H1 (cell line): ENCODE data around the gene GDPD2. TPM values are rescaled to one million over a fixed set of nuclear protein-coding genes. Genes with fewer than 3 reads are reported as not detected.

Experiments
- CTCF ChIA-PET: fragments of 300-600 bp; sonication (Branson Sonifier 250); formaldehyde crosslinking; loops from one replicate; lab custom pipeline; 2021; ENCODE audit not compliant: partially characterized antibody; lab: Charles Lee
- POLR2A ChIA-PET: fragments of 300-600 bp; sonication (Branson Sonifier 250); formaldehyde crosslinking; loops from one replicate; lab custom pipeline; 2021; ENCODE audit warnings: inconsistent platforms; ENCODE audit not compliant: partially characterized antibody; lab: Charles Lee
- DNase-seq, 2 experiments: peaks; one replicate each; pipeline versions ENCODE4 v3.0.0 to v3.0.0-alpha.2; 2010 to 2022; ENCODE audit warnings: low spot score in 2 of 2, low read depth in 1 of 2, mixed read lengths in 1 of 2
- FAIRE-seq: peaks from 2 replicates; lab custom pipeline; 2011; peaks lifted over from hg19 to GRCh38; lab: Jason Lieb, UNC
- H2AFZ ChIP-seq: 2 replicates; pipeline ENCODE4 v1.8.1; 2012; ENCODE audit warnings: low read length, inconsistent platforms
- H2AK5ac ChIP-seq: 2 replicates; pipeline ENCODE4 v1.6.1; 2013; ENCODE audit warnings: low read depth, low read length
- H2BK120ac ChIP-seq: replicated peaks from 2 replicates; pipeline ENCODE3; 2013; ENCODE audit warnings: low read depth, low read length, inconsistent platforms
- H2BK12ac ChIP-seq: 2 replicates; pipeline ENCODE4 v1.6.1; 2013; ENCODE audit warnings: low read depth, low read length
- H2BK15ac ChIP-seq: 2 replicates; pipeline ENCODE4 v1.6.1; 2013; ENCODE audit warnings: low read length
- H2BK20ac ChIP-seq: 2 replicates; pipeline ENCODE4 v1.6.1; 2013; ENCODE audit warnings: low read length
- H2BK5ac ChIP-seq: 2 replicates; pipeline ENCODE4 v1.6.1; 2013; ENCODE audit warnings: low read depth, low read length
- H3K14ac ChIP-seq: 2 replicates; pipeline ENCODE4 v1.6.1; 2013; ENCODE audit warnings: inconsistent platforms; ENCODE audit not compliant: insufficient read length
- H3K18ac ChIP-seq: 2 replicates; pipeline ENCODE4 v1.6.1; 2013; ENCODE audit warnings: low read length; ENCODE audit errors: extremely low read depth
- H3K23ac ChIP-seq: 2 replicates; pipeline ENCODE4 v1.6.1; 2013; ENCODE audit warnings: inconsistent platforms; ENCODE audit not compliant: insufficient read length
- H3K23me2 ChIP-seq: 2 replicates; pipeline ENCODE4 v1.6.1; 2013; ENCODE audit warnings: low read depth, low read length
- H3K27ac ChIP-seq: 2 replicates; pipeline ENCODE4 v1.6.1; 2011; ENCODE audit warnings: low read depth, low read length, inconsistent platforms
- H3K27me3 ChIP-seq, 4 experiments: replicated peaks in 1 of 4; 1 replicate in 1 of 4; 2 replicates in 3 of 4; pipeline versions ENCODE4 v1.6.1 to v1.8.1; 2011 to 2013; ENCODE audit warnings: low read length in 3 of 4, mild to moderate bottlenecking in 3 of 4, inconsistent platforms in 2 of 4, mixed read lengths in 2 of 4, moderate library complexity in 1 of 4; ENCODE audit not compliant: control insufficient read depth in 3 of 4, insufficient read depth in 3 of 4; ENCODE audit errors: extremely low read depth in 1 of 4
- H3K36me3 ChIP-seq, 4 experiments: 2 replicates each; pipeline versions ENCODE4 v1.6.1 to v1.8.1; 2011 to 2013; ENCODE audit warnings: mild to moderate bottlenecking in 4 of 4, low read length in 3 of 4, moderate library complexity in 2 of 4, control low read depth in 1 of 4, inconsistent platforms in 1 of 4; ENCODE audit not compliant: insufficient read depth in 4 of 4, control insufficient read depth in 2 of 4
- H3K4ac ChIP-seq: replicated peaks from 2 replicates; pipeline ENCODE3; 2013; ENCODE audit warnings: low read length, low read depth, mixed read lengths, inconsistent platforms; ENCODE audit not compliant: insufficient read length
- H3K4me1 ChIP-seq, 4 experiments: replicated peaks in 1 of 4; 1 replicate in 1 of 4; 2 replicates in 3 of 4; pipeline versions ENCODE4 v1.6.1 to v1.8.1; 2011 to 2013; ENCODE audit warnings: low read length in 3 of 4, inconsistent platforms in 2 of 4, mixed read lengths in 1 of 4; ENCODE audit not compliant: insufficient read depth in 4 of 4, control insufficient read depth in 3 of 4
- H3K4me2 ChIP-seq, 2 experiments: 2 replicates each; pipeline versions ENCODE4 v1.6.1 to v1.8.1; 2011 to 2013; ENCODE audit warnings: low read depth in 2 of 2, low read length in 2 of 2, control low read depth in 1 of 2, inconsistent platforms in 1 of 2, mild to moderate bottlenecking in 1 of 2; ENCODE audit not compliant: insufficient read depth in 1 of 2
- H3K4me3 ChIP-seq, 4 experiments: fragments of 200-600, 300-600 bp in 1 of 4; sonication (generic), shearing (Covaris generic), sonication (Bioruptor Twin) in 1 of 4; 2 replicates each; pipeline versions ENCODE4 v1.5.1 to v1.8.1; 2011 to 2016; ENCODE audit warnings: low read length in 4 of 4, low read depth in 3 of 4, control low read depth in 2 of 4, inconsistent platforms in 2 of 4, mild to moderate bottlenecking in 2 of 4, mixed read lengths in 1 of 4, moderate library complexity in 1 of 4; ENCODE audit not compliant: insufficient read depth in 2 of 4; ENCODE audit errors: extremely low read depth in 1 of 4
- H3K56ac ChIP-seq: replicated peaks from 2 replicates; pipeline ENCODE3; 2013; ENCODE audit warnings: low read depth, mild to moderate bottlenecking, mixed read lengths, low read length, inconsistent platforms; ENCODE audit not compliant: insufficient read length
- H3K79me1 ChIP-seq: 2 replicates; pipeline ENCODE4 v1.6.1; 2013; ENCODE audit warnings: low read depth, low read length, control low read depth
- H3K79me2 ChIP-seq, 2 experiments: 2 replicates each; pipeline versions ENCODE4 v1.6.1 to v1.8.1; 2012 to 2013; ENCODE audit warnings: low read length in 2 of 2, mild to moderate bottlenecking in 2 of 2, inconsistent platforms in 1 of 2; ENCODE audit not compliant: insufficient read depth in 2 of 2, control insufficient read depth in 1 of 2
- H3K9ac ChIP-seq, 4 experiments: replicated peaks in 1 of 4; 1 replicate in 1 of 4; 2 replicates in 3 of 4; pipeline versions ENCODE4 v1.6.1 to v1.8.1; 2011 to 2013; ENCODE audit warnings: low read depth in 3 of 4, low read length in 3 of 4, control low read depth in 2 of 4, mild to moderate bottlenecking in 2 of 4, moderate library complexity in 2 of 4, inconsistent platforms in 1 of 4; ENCODE audit errors: extremely low read depth in 1 of 4
- H3K9me3 ChIP-seq, 2 experiments: 2 replicates each; pipeline versions ENCODE4 v1.6.1 to v1.8.1; 2012 to 2013; ENCODE audit warnings: mild to moderate bottlenecking in 2 of 2, moderate library complexity in 2 of 2, control low read depth in 1 of 2, inconsistent platforms in 1 of 2, low read depth in 1 of 2, low read length in 1 of 2, mixed read lengths in 1 of 2; ENCODE audit not compliant: insufficient read depth in 2 of 2
- H4K20me1 ChIP-seq, 2 experiments: replicated peaks in 1 of 2; 2 replicates each; pipeline versions ENCODE3 to v1.8.1; 2011 to 2013; ENCODE audit warnings: inconsistent platforms in 2 of 2, low read length in 2 of 2, mild to moderate bottlenecking in 1 of 2; ENCODE audit not compliant: insufficient read depth in 2 of 2, control insufficient read depth in 1 of 2
- H4K5ac ChIP-seq: 2 replicates; pipeline ENCODE4 v1.6.1; 2013; ENCODE audit warnings: low read length, low read depth, mixed read lengths, inconsistent platforms; ENCODE audit not compliant: insufficient read length
- H4K8ac ChIP-seq: 2 replicates; pipeline ENCODE4 v1.8.0; 2013; ENCODE audit warnings: mild to moderate bottlenecking, moderate library complexity, low read length, inconsistent platforms; ENCODE audit not compliant: insufficient read depth; ENCODE audit errors: extremely low read depth
- H4K91ac ChIP-seq: replicated peaks from 2 replicates; pipeline ENCODE3; 2013; ENCODE audit warnings: low read length, mixed read lengths, inconsistent platforms; ENCODE audit not compliant: insufficient read length
- ATF3 ChIP-seq: IDR thresholded peaks from 2 replicates; pipeline ENCODE4 v1.6.1; 2011; ENCODE audit warnings: low read depth, mild to moderate bottlenecking, low read length; ENCODE audit not compliant: insufficient read depth
- CBX8 ChIP-seq: fragments of 300-800, 300-1000 bp; sonication (generic); IDR thresholded peaks from 2 replicates; pipeline ENCODE4 v1.7.1; 2016; ENCODE audit warnings: low read depth, low read length, borderline replicate concordance
- EP300 ChIP-seq, 2 experiments: IDR thresholded peaks; 1 replicate in 1 of 2; 2 replicates in 1 of 2; pipeline ENCODE4 v1.6.1; 2011 to 2012; ENCODE audit warnings: low read depth in 2 of 2, low read length in 2 of 2, mild to moderate bottlenecking in 2 of 2, borderline replicate concordance in 1 of 2, inconsistent platforms in 1 of 2, moderate library complexity in 1 of 2
- HDAC2 ChIP-seq, 2 experiments: fragments of 300-600 bp in 1 of 2; sonication (generic) in 1 of 2; IDR thresholded peaks; 2 replicates each; pipeline ENCODE4 v1.6.1; 2011 to 2012; ENCODE audit warnings: low read depth in 2 of 2, low read length in 2 of 2, mild to moderate bottlenecking in 2 of 2, moderate library complexity in 2 of 2, borderline replicate concordance in 1 of 2, inconsistent platforms in 1 of 2
- JUND ChIP-seq: IDR thresholded peaks from 2 replicates; pipeline ENCODE4 v1.6.1; 2011; ENCODE audit warnings: mild to moderate bottlenecking, improper control_type of control experiment, low read length
- RXRA ChIP-seq: IDR thresholded peaks from 2 replicates; pipeline ENCODE4 v1.6.1; 2011; ENCODE audit warnings: low read depth, mild to moderate bottlenecking, low read length, moderate library complexity; ENCODE audit not compliant: insufficient read depth
- SP1 ChIP-seq: IDR thresholded peaks from 2 replicates; pipeline ENCODE4 v1.6.1; 2011; ENCODE audit warnings: low read depth, low read length
- WGBS, 2 experiments: shearing (Covaris generic) in 1 of 2; methylation state at CpG; one replicate each; pipeline versions ENCODE4 v1.1.6 to v1.1.7; 2013 to 2015; ENCODE audit warnings: low lambda C conversion rate in 2 of 2, mixed read lengths in 2 of 2, inconsistent platforms in 1 of 2, low coverage in 1 of 2, missing lambda C conversion rate in 1 of 2; ENCODE audit not compliant: insufficient replicate concordance in 2 of 2, insufficient coverage in 1 of 2, insufficient read length in 1 of 2; ENCODE audit errors: extremely low coverage in 1 of 2, missing lambda C conversion rate in 1 of 2; 5-methylcytosine and 5-hydroxymethylcytosine counted together
- polyA plus RNA-seq, 7 experiments: library from polyadenylated mRNA; depleted of rRNA in 3 of 7; stranded (reverse) in 5 of 7; unstranded in 2 of 7; fragments of >200 nt in 5 of 7; fragments of 200-250 nt in 2 of 7; gene quantifications; 1 replicate in 5 of 7; 2 replicates in 1 of 7; 4 replicates in 1 of 7; pipeline versions ENCODE4 v1.2.1 to v1.2.3, GENCODE V29; 2011 to 2013; ENCODE audit warnings: missing spikeins in 2 of 7, mixed read lengths in 2 of 7
- total RNA-seq: library from RNA; stranded (reverse); fragmentation: NEBNext Ultra II Directional; extraction: Animal tissue kit (Norgen Biotek cat#: 25700); gene quantifications from 2 replicates; pipeline ENCODE4 v1.2.1, GENCODE V29; 2021

The GDPD2 gene
- total and polyA plus RNA-seq, 2 of the 8 experiments (the other 6 are each of a cell fraction or from before 2014, with no cell fraction given) = 25.6 to 68.3 TPM

GRCh38 chrX:70411475-70411874, 11.6 kb upstream of the GDPD2 start:
- H4K8ac ChIP-seq = no peak overlapping the region
- no peak overlapping the region for H3K4ac ChIP-seq
- no peak overlapping the region for H2AK5ac ChIP-seq
- no peak overlapping the region for H2BK120ac ChIP-seq
- H2BK12ac ChIP-seq = no peak overlapping the region
- no peak overlapping the region for H3K23ac ChIP-seq
- no peaks in the 10 kb centered on the region for H3K4me1 ChIP-seq
- ChIA-PET CTCF (interaction anchor here (0.7 kb wide), 1 partner anchor 200 kb away, joined by 3 read pairs; no protein-coding TSS in a partner anchor), POLR2A (no interaction called here)
- peaks cover 0 to 15% (median 7%) of the 10 kb centered on the region in 4 experiments; a peak in 4 of 8 replicates for H3K36me3 ChIP-seq
- TF ChIP-seq EP300 (IDR thresholded peaks at IDR 0.05; ENCODE audit: borderline replicate concordance in 1 of 2, low read depth in 2 of 2, low read length in 2 of 2) = no peak
- no peak for TF ChIP-seq SP1
- TF ChIP-seq HDAC2 (IDR thresholded peaks at IDR 0.05; ENCODE audit: borderline replicate concordance in 1 of 2, low read depth in 2 of 2, low read length in 2 of 2) = no peak
- no peak for TF ChIP-seq RXRA
- TF ChIP-seq ATF3 = no peak
- no peak for TF ChIP-seq CBX8
- no peak for TF ChIP-seq JUND
- H3K79me2 ChIP-seq = no peaks in the 10 kb centered on the region
- H3K27ac ChIP-seq = no peak overlapping the region
- FAIRE-seq (no peak), DNase-seq (no peak)
- no peak overlapping the region for H2BK20ac ChIP-seq
- no peak overlapping the region for H2BK5ac ChIP-seq
- WGBS, 2 experiments = 72% methylated on average over 2 of the region's 3 CpGs; no CpG with 5 or more reads in 1 of the 2 experiments
- H3K23me2 ChIP-seq = no peaks in the 10 kb centered on the region
- no peak overlapping the region for H2BK15ac ChIP-seq
- H2AFZ ChIP-seq = no peak overlapping the region
- H3K9me3 ChIP-seq = no peaks in the 10 kb centered on the region
- H3K18ac ChIP-seq = no peak overlapping the region
- no peak overlapping the region for H3K4me2 ChIP-seq
- H4K20me1 ChIP-seq = no peaks in the 10 kb centered on the region
- H4K91ac ChIP-seq = no peak overlapping the region
- H3K4me3 ChIP-seq = no peak overlapping the region
- H3K14ac ChIP-seq = no peak overlapping the region
- no peak overlapping the region for H3K56ac ChIP-seq
- no peaks in the 10 kb centered on the region for H3K79me1 ChIP-seq
- no peak overlapping the region for H3K9ac ChIP-seq
- no peak overlapping the region for H4K5ac ChIP-seq
- no peaks in the 10 kb centered on the region for H3K27me3 ChIP-seq
